ENCODE data around the gene CDH13. TPM values are rescaled to one million over a fixed set of nuclear protein-coding genes. Genes with fewer than 3 reads are reported as not detected.
A peak's percentile ranks its signal among the peaks of the same experiment; 100 is the strongest.

The CDH13 gene
- total and polyA plus RNA-seq, 2 donors (not counting 3 experiments of a cell fraction or from before 2014, with no cell fraction given), result 96.6 to 124 TPM

GRCh38 chr16:83802554-83803205 is 1175.9 kb downstream of the CDH13 start:
- peak overlapping the region; percentile 52 for H2AFZ ChIP-seq (ENCODE audit: low read depth, low read length)
- POLR2A ChIA-PET, result no interaction called here
- no peak for DNase-seq (ENCODE audit: low read depth, low spot score)

More at GRCh38 chr16:83802554-83803205, 1175.9 kb downstream of the CDH13 start:
- Histone ChIP-seq H3K36me3 (ENCODE audit: control insufficient read depth in 2 of 2, extremely low read depth in 1 of 2, insufficient read depth in 2 of 2, low read length in 2 of 2) (no peaks in the 10 kb centered on the region), H4K20me1 (replicated peaks; ENCODE audit: control insufficient read depth, extremely low read depth, insufficient read depth, low read length) (no peaks in the 10 kb centered on the region), H3K27ac (ENCODE audit: insufficient read depth, low read depth, low read length) (no peak overlapping the region), H3K9me1 (replicated peaks; ENCODE audit: control insufficient read depth, extremely low read depth, insufficient read depth, low read length) (no peaks in the 10 kb centered on the region), H3K9ac (replicated peaks; ENCODE audit: extremely low read depth, insufficient read depth, low read length) (peak overlapping the region; percentile 20), H3K4me3 (replicated peaks in 1 of 3; ENCODE audit: insufficient read depth in 1 of 3, low read depth in 1 of 3, low read length in 3 of 3) (peak overlapping the region in 1 of 3 experiments; percentile 3), H3K27me3 (ENCODE audit: control insufficient read depth in 2 of 2, insufficient read depth in 2 of 2, low read length in 2 of 2) (no peaks in the 10 kb centered on the region), H3K4me1 (ENCODE audit: control insufficient read depth, extremely low read depth, insufficient read depth, low read length) (peaks cover 6% of the 10 kb centered on the region), H3K9me3 (replicated peaks; ENCODE audit: control insufficient read depth, insufficient read depth, low read length) (no peaks in the 10 kb centered on the region), H3K79me2 (ENCODE audit: control insufficient read depth, insufficient read depth, low read length) (no peaks in the 10 kb centered on the region), H3K4me2 (ENCODE audit: insufficient read depth, low read length) (peak overlapping the region; percentile 15)
- FAIRE-seq, result no peak
- intact Hi-C loops (cut with micrococcal nuclease), result no loop called here
- TF ChIP-seq EZH2 (IDR thresholded peaks at IDR 0.05; ENCODE audit: borderline replicate concordance, low read depth, low read length, severe bottlenecking) (no peak), POLR2AphosphoS5 (IDR thresholded peaks at IDR 0.05; ENCODE audit: insufficient read depth, low read depth, low read length) (no peak), MYC (IDR thresholded peaks at IDR 0.05; ENCODE audit: low read depth, low read length) (no peak), FOS (IDR thresholded peaks at IDR 0.05; ENCODE audit: borderline replicate concordance, insufficient read depth, low read length) (no peak), GATA2 (IDR thresholded peaks at IDR 0.05; ENCODE audit: insufficient read depth, insufficient read length, low read depth, low read length) (no peak), JUN (IDR thresholded peaks at IDR 0.05; ENCODE audit: borderline replicate concordance, insufficient read depth, insufficient read length, low read depth) (no peak), POLR2A (IDR thresholded peaks at IDR 0.05; ENCODE audit: low read depth, low read length) (no peak), CTCF (IDR thresholded peaks at IDR 0.05; ENCODE audit: extremely low read depth in 1 of 2, insufficient read depth in 1 of 2, low read depth in 1 of 2, low read length in 2 of 2) (no peak)
- TF ChIP-seq, protein P1, sequence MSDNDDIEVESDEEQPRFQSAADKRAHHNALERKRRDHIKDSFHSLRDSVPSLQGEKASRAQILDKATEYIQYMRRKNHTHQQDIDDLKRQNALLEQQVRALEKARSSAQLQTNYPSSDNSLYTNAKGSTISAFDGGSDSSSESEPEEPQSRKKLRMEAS (IDR thresholded peaks at IDR 0.05; ENCODE audit: insufficient read depth, insufficient read length), result no peak
- dilution Hi-C loops (cut with MboI; ENCODE audit: extremely low pct_ligation_motif_present, low sequenced_read_pairs), result no loop called here
- CTCF ChIA-PET, result no interaction called here
- no TSS peak for BruUV-seq (replicated peaks)

Data from endothelial cell of umbilical vein (primary cell).